ENCODE results near the gene TTLL13.

Gene TTLL13

DNA sequence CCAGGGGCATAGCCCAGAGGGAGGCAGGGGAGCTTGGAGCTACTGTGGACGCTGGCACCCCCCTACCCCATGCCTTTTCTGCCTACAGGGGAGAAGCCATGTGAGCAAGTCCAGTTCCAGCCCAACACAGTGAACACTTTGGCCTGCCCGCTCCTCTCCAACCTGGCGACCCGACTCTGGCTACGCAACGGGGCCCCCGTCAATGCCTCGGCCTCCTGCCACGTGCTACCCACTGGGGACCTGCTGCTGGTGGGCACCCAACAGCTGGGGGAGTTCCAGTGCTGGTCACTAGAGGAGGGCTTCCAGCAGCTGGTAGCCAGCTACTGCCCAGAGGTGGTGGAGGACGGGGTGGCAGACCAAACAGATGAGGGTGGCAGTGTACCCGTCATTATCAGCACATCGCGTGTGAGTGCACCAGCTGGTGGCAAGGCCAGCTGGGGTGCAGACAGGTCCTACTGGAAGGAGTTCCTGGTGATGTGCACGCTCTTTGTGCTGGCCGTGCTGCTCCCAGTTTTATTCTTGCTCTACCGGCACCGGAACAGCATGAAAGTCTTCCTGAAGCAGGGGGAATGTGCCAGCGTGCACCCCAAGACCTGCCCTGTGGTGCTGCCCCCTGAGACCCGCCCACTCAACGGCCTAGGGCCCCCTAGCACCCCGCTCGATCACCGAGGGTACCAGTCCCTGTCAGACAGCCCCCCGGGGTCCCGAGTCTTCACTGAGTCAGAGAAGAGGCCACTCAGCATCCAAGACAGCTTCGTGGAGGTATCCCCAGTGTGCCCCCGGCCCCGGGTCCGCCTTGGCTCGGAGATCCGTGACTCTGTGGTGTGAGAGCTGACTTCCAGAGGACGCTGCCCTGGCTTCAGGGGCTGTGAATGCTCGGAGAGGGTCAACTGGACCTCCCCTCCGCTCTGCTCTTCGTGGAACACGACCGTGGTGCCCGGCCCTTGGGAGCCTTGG is 21.3 kb upstream of the TTLL13 start:
- H3K9me3 ChIP-seq (ENCODE audit: control insufficient read depth, low read length) = no peaks in the 10 kb centered on the region
- 94 to 96% methylated on average over 38 of the region's 38 CpGs for WGBS, 2 experiments
- H3K27me3 ChIP-seq (ENCODE audit: control insufficient read depth, insufficient read depth, low read length, poor library complexity, severe bottlenecking) = peaks cover 8% of the 10 kb centered on the region
- no peaks in the 10 kb centered on the region for H3K4me1 ChIP-seq (ENCODE audit: control insufficient read depth, insufficient read depth, low read length)
- H3K4me3 ChIP-seq (ENCODE audit: insufficient read depth, low read depth, low read length) = no peak overlapping the region
- H3K27ac ChIP-seq (ENCODE audit: insufficient read depth, low read depth, low read length, poor library complexity, severe bottlenecking) = no peak overlapping the region
- H3K36me3 ChIP-seq (ENCODE audit: control insufficient read depth, insufficient read depth, low read length) = peaks cover 20% of the 10 kb centered on the region

DNA sequence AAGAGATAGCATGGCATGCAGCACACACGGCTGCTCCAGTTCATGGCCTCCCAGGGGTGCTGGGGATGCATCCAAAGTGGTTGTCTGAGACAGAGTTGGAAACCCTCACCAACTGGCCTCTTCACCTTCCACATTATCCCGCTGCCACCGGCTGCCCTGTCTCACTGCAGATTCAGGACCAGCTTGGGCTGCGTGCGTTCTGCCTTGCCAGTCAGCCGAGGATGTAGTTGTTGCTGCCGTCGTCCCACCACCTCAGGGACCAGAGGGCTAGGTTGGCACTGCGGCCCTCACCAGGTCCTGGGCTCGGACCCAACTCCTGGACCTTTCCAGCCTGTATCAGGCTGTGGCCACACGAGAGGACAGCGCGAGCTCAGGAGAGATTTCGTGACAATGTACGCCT is 20.4 kb upstream of the TTLL13 start:
- H3K9me3 ChIP-seq (ENCODE audit: control insufficient read depth, low read length) = no peaks in the 10 kb centered on the region
- H3K36me3 ChIP-seq (ENCODE audit: control insufficient read depth, insufficient read depth, low read length) = peaks cover 17% of the 10 kb centered on the region
- H3K27ac ChIP-seq (ENCODE audit: insufficient read depth, low read depth, low read length, poor library complexity, severe bottlenecking) = no peak overlapping the region
- no peak overlapping the region for H3K4me3 ChIP-seq (ENCODE audit: insufficient read depth, low read depth, low read length)
- no peaks in the 10 kb centered on the region for H3K4me1 ChIP-seq (ENCODE audit: control insufficient read depth, insufficient read depth, low read length)
- peaks cover 10% of the 10 kb centered on the region for H3K27me3 ChIP-seq (ENCODE audit: control insufficient read depth, insufficient read depth, low read length, poor library complexity, severe bottlenecking)
- 94 to 96% methylated on average over 15 of the region's 15 CpGs for WGBS, 2 experiments

DNA sequence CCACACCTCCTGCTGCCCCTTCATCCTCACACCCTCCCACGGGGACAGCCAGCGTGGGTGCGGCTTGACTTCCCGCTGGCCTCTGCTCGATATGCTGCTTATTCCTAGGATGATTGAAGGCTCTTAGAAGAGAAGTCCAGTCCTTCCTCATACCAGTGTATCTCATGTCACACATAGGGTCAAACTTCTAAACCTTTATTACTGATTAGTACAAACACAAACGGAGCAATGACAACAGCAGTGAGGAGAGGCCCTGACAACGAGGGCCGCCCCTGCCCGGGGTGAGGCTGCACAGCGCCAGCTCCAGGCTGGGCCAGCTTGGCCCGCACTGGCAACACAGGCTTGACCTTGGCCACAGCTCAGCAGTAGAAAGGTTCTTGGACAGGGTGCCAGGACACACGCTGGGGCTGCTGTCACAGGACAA is 19.3 kb upstream of the TTLL13 start:
- peaks cover 13% of the 10 kb centered on the region for H3K36me3 ChIP-seq (ENCODE audit: control insufficient read depth, insufficient read depth, low read length)
- H3K27me3 ChIP-seq (ENCODE audit: control insufficient read depth, insufficient read depth, low read length, poor library complexity, severe bottlenecking) = peaks cover 10% of the 10 kb centered on the region
- WGBS, 2 experiments = 93 to 95% methylated on average over 12 of the region's 12 CpGs
- H3K4me1 ChIP-seq (ENCODE audit: control insufficient read depth, insufficient read depth, low read length) = peaks cover 7% of the 10 kb centered on the region
- H3K27ac ChIP-seq (ENCODE audit: insufficient read depth, low read depth, low read length, poor library complexity, severe bottlenecking) = no peak overlapping the region
- H3K9me3 ChIP-seq (ENCODE audit: control insufficient read depth, low read length) = no peaks in the 10 kb centered on the region
- no peak overlapping the region for H3K4me3 ChIP-seq (ENCODE audit: insufficient read depth, low read depth, low read length)

DNA sequence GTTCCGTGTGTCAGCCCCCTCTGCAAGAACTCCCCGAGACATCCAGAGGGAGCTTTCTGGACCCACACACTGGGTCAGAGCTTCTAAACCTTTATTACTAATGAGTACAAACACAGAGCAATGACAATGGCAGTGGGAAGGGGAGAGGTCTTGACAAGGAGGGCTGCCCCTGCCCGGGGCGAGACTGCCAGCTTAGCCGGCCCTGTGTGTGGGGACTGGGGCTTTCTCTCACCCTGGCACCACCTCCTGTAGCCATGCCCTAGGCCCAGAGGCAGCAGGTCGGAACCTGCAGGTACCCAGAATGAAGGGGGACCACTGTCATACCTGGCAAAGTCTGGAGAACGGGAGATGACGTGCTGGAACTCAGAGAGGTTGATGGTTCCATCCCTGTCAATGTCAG is 18.7 kb upstream of the TTLL13 start:
- Histone ChIP-seq H3K9me3 (ENCODE audit: control insufficient read depth, low read length) (no peaks in the 10 kb centered on the region), H3K4me1 (ENCODE audit: control insufficient read depth, insufficient read depth, low read length) (peaks cover 7% of the 10 kb centered on the region), H3K4me3 (ENCODE audit: insufficient read depth, low read depth, low read length) (no peak overlapping the region), H3K36me3 (ENCODE audit: control insufficient read depth, insufficient read depth, low read length) (peaks cover 8% of the 10 kb centered on the region), H3K27ac (ENCODE audit: insufficient read depth, low read depth, low read length, poor library complexity, severe bottlenecking) (no peak overlapping the region), H3K27me3 (ENCODE audit: control insufficient read depth, insufficient read depth, low read length, poor library complexity, severe bottlenecking) (peaks cover 10% of the 10 kb centered on the region)
- 91 to 92% methylated on average over 8 of the region's 8 CpGs for WGBS, 2 experiments

DNA sequence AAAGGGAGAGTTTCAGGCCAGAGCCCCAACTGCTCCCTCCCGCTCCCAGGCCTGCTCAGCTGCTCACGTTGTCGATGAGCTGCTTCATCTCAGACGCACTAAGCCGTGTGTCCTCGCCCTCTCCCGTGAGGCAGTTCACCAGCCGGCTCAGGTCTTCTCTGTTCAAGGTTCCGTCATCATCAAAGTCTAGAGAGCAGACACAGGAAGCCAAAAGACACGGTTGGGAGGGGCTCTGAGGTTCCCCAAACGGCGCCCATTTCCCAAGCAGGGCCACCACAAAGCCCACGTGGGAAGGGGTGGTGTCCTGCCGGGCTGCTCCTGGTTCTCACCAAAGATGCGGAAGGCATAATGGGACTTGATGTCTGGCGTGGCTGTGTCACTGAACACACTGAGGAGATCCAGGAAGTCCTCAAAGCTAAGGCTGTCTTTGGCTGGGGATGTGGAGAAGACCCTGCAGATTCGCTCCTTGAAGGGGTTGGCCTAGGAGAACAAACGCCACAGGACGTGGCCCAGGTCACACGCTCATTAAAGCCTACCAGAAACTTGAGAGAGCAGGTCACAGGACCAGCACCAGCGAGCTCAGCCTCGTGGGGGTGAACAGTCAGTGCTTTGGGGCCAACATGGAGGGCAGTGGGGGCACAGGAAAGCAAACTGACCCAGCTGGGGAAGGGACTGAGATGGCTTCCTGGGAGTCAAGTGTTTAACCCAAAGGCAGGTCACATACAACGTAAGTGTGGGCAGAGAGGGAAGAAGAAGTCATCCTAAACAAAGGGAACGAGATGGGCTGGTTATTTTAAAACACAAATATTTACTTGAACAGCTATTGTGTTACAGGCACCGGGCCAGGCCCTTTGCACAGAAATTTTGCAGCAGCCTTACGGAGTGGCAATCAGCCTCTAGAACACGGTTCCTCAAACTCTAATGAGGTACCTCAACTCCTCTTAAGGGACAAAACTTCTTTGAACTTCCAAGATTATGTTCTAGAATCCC is 18.0 kb upstream of the TTLL13 start:
- WGBS, 2 experiments = 90% methylated on average over 27 of the region's 27 CpGs
- Histone ChIP-seq H3K36me3 (ENCODE audit: control insufficient read depth, insufficient read depth, low read length) (peaks cover 7% of the 10 kb centered on the region), H3K4me3 (ENCODE audit: insufficient read depth, low read depth, low read length) (no peak overlapping the region), H3K9me3 (ENCODE audit: control insufficient read depth, low read length) (no peaks in the 10 kb centered on the region), H3K27me3 (ENCODE audit: control insufficient read depth, insufficient read depth, low read length, poor library complexity, severe bottlenecking) (peaks cover 10% of the 10 kb centered on the region), H3K4me1 (ENCODE audit: control insufficient read depth, insufficient read depth, low read length) (peaks cover 7% of the 10 kb centered on the region), H3K27ac (ENCODE audit: insufficient read depth, low read depth, low read length, poor library complexity, severe bottlenecking) (no peak overlapping the region)

DNA sequence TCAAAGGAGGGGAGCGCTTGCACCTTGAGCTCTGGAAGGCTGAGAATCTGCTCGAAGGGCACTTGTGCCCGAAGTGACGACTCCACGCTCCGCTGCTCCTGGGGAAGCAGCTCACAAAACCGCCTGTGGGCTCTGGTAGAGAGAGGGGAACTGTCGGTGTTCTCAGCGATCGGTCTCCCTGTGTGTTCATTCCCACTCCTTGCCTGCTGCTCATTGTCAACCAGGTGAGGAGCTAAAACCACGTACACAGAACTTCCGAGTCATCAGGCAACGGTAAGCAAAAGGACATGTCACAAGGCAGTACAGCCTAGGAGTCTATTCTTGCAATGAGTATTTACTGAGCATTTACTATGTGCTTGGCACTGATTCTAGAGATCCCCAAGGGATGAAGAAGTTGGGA is 17.2 kb upstream of the TTLL13 start:
- Histone ChIP-seq H3K4me3 (ENCODE audit: insufficient read depth, low read depth, low read length) (no peak overlapping the region), H3K27me3 (ENCODE audit: control insufficient read depth, insufficient read depth, low read length, poor library complexity, severe bottlenecking) (peaks cover 10% of the 10 kb centered on the region), H3K27ac (ENCODE audit: insufficient read depth, low read depth, low read length, poor library complexity, severe bottlenecking) (no peak overlapping the region), H3K9me3 (ENCODE audit: control insufficient read depth, low read length) (no peaks in the 10 kb centered on the region), H3K4me1 (ENCODE audit: control insufficient read depth, insufficient read depth, low read length) (peaks cover 7% of the 10 kb centered on the region), H3K36me3 (ENCODE audit: control insufficient read depth, insufficient read depth, low read length) (peaks cover 7% of the 10 kb centered on the region)
- WGBS, 2 experiments = 92 to 95% methylated on average over 13 of the region's 13 CpGs

DNA sequence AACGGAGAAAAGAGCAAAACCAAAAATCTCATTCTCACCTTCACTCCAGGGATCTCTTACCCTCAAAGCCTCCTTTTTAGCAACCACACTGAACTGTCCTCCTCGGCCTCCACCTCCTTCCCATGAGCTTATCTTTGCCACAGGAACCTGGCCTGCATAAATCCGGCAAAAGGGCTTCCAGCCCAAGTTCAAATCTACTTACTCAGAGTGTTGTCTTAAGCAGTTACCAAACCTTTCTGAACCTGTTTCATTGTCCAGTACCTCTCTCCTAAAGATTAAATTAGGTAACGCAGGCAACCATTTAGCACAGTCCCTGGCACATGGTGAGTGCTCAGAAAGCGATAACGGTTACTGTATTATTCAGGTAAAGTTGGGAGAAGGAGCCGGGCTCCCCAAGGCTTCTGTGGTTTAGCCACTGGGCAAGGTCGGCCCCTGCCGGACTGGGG is 16.4 kb upstream of the TTLL13 start:
- Histone ChIP-seq H3K4me3 (ENCODE audit: insufficient read depth, low read depth, low read length) (peak overlapping the region; percentile 82), H3K4me1 (ENCODE audit: control insufficient read depth, insufficient read depth, low read length) (peaks cover 7% of the 10 kb centered on the region), H3K27me3 (ENCODE audit: control insufficient read depth, insufficient read depth, low read length, poor library complexity, severe bottlenecking) (peaks cover 10% of the 10 kb centered on the region), H3K9me3 (ENCODE audit: control insufficient read depth, low read length) (no peaks in the 10 kb centered on the region), H3K27ac (ENCODE audit: insufficient read depth, low read depth, low read length, poor library complexity, severe bottlenecking) (no peak overlapping the region), H3K36me3 (ENCODE audit: control insufficient read depth, insufficient read depth, low read length) (peaks cover under 1% of the 10 kb centered on the region)
- whole genome bisulfite sequencing, 2 experiments = 18% methylated on average over 9 of the region's 9 CpGs

DNA sequence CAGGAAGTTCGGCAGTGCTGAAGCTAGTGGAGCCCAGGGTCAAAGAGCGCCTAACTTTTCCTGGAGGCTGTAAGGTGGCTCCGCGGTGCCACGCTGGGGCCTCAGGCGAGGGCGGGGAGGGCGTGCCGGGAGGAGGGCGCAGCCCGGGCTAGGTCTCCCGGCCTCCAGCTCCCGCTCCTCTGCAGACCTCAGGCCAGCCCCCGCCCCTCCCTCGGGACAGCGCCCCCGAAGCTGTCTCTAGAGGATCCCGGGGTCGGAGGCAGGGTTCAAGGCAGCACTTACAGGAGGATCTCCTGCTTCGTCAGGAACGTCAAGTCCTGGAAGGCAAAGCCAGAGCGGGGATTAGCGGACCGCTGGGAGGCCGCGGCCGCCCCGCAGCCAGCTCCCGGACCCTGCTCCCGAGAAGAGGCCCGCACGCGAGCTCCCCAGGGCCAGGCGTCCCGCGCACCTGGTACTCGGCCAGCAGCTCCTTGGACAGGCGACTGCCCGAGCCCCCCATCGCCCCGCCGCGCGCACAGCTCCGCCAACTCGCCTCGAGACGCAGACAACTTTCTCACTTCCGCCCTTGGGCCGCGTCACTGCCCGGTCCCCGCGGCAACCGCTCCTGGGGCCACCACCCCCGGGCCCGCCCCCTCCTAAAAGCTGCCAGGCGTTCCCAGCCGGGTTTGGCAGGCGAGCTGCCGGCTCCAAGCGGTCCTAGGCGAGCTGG is 15.8 kb upstream of the TTLL13 start, which contains the start of gene CIB1:
Gene CIB1, minus strand, starts transcription at position 555 of the 709 bp plus-strand sequence. Its CDS starts 56 bp downstream, at position 499.
- Histone ChIP-seq H3K36me3 (ENCODE audit: control insufficient read depth, insufficient read depth, low read length) (no peaks in the 10 kb centered on the region), H3K27me3 (ENCODE audit: control insufficient read depth, insufficient read depth, low read length, poor library complexity, severe bottlenecking) (peaks cover 10% of the 10 kb centered on the region), H3K9me3 (ENCODE audit: control insufficient read depth, low read length) (no peaks in the 10 kb centered on the region), H3K4me1 (ENCODE audit: control insufficient read depth, insufficient read depth, low read length) (peaks cover 7% of the 10 kb centered on the region), H3K27ac (ENCODE audit: insufficient read depth, low read depth, low read length, poor library complexity, severe bottlenecking) (peak within 1 kb of the TSS; percentile 13), H3K4me3 (ENCODE audit: insufficient read depth, low read depth, low read length) (peak within 1 kb of the TSS; percentile 82)
- WGBS, 2 experiments = 0% methylated on average over 63 of the region's 63 CpGs

DNA sequence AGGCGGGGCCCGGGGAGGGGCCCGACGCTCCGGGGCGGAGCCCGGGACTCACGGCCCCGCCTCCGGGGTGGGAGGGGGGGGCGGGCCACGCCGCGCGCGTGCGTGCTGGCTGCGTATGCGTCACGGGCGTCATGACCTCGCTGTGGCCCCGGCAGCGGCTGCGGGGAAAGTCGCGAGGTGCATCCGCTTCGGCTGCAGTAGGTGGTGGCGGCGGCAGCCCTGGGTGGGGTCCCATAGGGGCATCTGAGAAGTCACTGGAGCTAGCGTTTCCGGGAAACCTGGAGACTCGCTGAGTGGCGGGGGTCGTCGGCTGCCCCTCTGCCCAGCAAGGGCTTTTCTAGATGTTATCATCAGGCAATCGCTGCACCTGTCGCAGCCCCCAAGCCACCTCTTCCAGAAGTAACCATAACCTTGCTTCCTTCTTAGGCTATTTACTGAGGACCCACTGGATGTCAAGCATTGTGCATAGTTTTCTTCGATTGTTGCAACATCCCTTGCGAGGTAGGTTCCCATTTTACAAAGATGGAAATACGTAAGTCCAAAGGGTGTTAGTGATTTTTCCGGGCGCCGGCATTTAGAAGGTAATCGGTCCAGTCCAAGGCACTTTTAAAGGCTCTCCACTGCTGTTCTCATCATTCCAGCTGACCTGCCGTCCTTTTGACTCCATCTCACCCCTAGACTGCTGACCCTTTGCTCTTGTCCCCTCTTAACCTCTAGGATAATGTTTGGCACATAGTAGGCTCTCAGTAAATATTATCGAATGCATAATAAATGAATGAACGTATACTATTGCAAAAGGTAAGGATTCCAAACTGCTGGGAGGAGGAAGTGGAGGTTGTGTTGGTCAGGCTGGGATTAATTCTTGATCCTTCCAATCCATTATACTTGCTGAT is 15.0 kb upstream of the TTLL13 start, which contains the start of gene GDPGP1:
Gene GDPGP1, plus strand, starts transcription at position 114 of the 893 bp plus-strand sequence. CDS start 6,700 bp downstream, outside the sequence.
- no peaks in the 10 kb centered on the region for H3K9me3 ChIP-seq (ENCODE audit: control insufficient read depth, low read length)
- no peaks in the 10 kb centered on the region for H3K36me3 ChIP-seq (ENCODE audit: control insufficient read depth, insufficient read depth, low read length)
- H3K4me1 ChIP-seq (ENCODE audit: control insufficient read depth, insufficient read depth, low read length) = peaks cover 7% of the 10 kb centered on the region
- 15 to 16% methylated on average over 49 of the region's 49 CpGs for WGBS, 2 experiments
- H3K27me3 ChIP-seq (ENCODE audit: control insufficient read depth, insufficient read depth, low read length, poor library complexity, severe bottlenecking) = peaks cover 10% of the 10 kb centered on the region
- H3K27ac ChIP-seq (ENCODE audit: insufficient read depth, low read depth, low read length, poor library complexity, severe bottlenecking) = peak within 1 kb of the TSS; percentile 13
- H3K4me3 ChIP-seq (ENCODE audit: insufficient read depth, low read depth, low read length) = peak within 1 kb of the TSS; percentile 82
